ENCODE measurements around the gene FATE1. TPM values are rescaled to one million over a fixed set of nuclear protein-coding genes. Genes with fewer than 3 reads are reported as not detected.

The FATE1 gene
- total RNA-seq (10 to 100 TPM in 1 of 9 donors, 1 to 10 TPM in 1, under 1 TPM in 2, not detected in 5; 0.61 to 25.6 (median 1.2) TPM), polyA plus RNA-seq (under 1 TPM; 0.29 to 0.72 (median 0.40) TPM)
- long read RNA-seq, donor 1, transcript FATE1-201 (5 exons, 1,072 nt): major isoform, 11 of 11 reads
- long read RNA-seq, donor 1, partial matches to known transcripts: 0 of 11 reads
- long read RNA-seq, donor 1, other reads (novel, unspliced or antisense): 0 of 11 reads
- long read RNA-seq, donor 2, partial matches to known transcripts: 0 of 1 reads
- long read RNA-seq, donor 2, other reads (novel, unspliced or antisense): 0 of 1 reads
- long read RNA-seq, donor 3, partial matches to known transcripts: 0 of 3 reads
- long read RNA-seq, donor 3, other reads (novel, unspliced or antisense): 0 of 3 reads
- long read RNA-seq, donor 4: 0 reads
- long read RNA-seq, donor 5, partial matches to known transcripts: 1 of 1 reads
- long read RNA-seq, donor 5, other reads (novel, unspliced or antisense): 0 of 1 reads
- long read RNA-seq, donor 6, partial matches to known transcripts: 0 of 1 reads
- long read RNA-seq, donor 6, other reads (novel, unspliced or antisense): 0 of 1 reads
- long read RNA-seq, donor 7, partial matches to known transcripts: 0 of 1 reads
- long read RNA-seq, donor 7, other reads (novel, unspliced or antisense): 0 of 1 reads
- long read RNA-seq, donor 8, transcript FATE1-201 (5 exons, 1,072 nt): major isoform, 9 of 9 reads
- long read RNA-seq, donor 8, partial matches to known transcripts: 0 of 9 reads
- long read RNA-seq, donor 8, other reads (novel, unspliced or antisense): 0 of 9 reads
- long read RNA-seq, donor 9, transcript FATE1-201 (5 exons, 1,072 nt): major isoform, 8 of 8 reads
- long read RNA-seq, donor 9, partial matches to known transcripts: 0 of 8 reads
- long read RNA-seq, donor 9, other reads (novel, unspliced or antisense): 0 of 8 reads
- long read RNA-seq, donor 10, transcript FATE1-201 (5 exons, 1,072 nt): major isoform, 5 of 5 reads
- long read RNA-seq, donor 10, partial matches to known transcripts: 0 of 5 reads
- long read RNA-seq, donor 10, other reads (novel, unspliced or antisense): 0 of 5 reads

GRCh38 chrX:151715752-151716151 lies at the start of gene FATE1:
TSS of gene FATE1 (plus strand) at chrX:151716035. CDS start at chrX:151716120, 85 bp downstream.
- H3K9me3 ChIP-seq (replicated peaks in 1 of 3): no peaks in the 10 kb centered on the region
- H3K27me3 ChIP-seq: peaks cover 2% of the 10 kb centered on the region
- H3K36me3 ChIP-seq (replicated peaks in 1 of 2): no peaks in the 10 kb centered on the region
- DNase-seq: no peak
- WGBS, 4 donors: 54 to 73% (median 59%) methylated on average over 3 of the region's 3 CpGs
- no peak within 1 kb of the TSS for H3K27ac ChIP-seq
- TF ChIP-seq CTCF (IDR thresholded peaks at IDR 0.05) (no peak), POLR2A (IDR thresholded peaks at IDR 0.05) (no peak)
- no peak within 1 kb of the TSS for H3K4me3 ChIP-seq
- no peaks in the 10 kb centered on the region for H3K4me1 ChIP-seq (replicated peaks in 1 of 2)
- intact Hi-C loops (cut with DNase I): no loop called here

- H3K4me3 ChIP-seq: no peak overlapping the region
- no peak overlapping the region for H3K27ac ChIP-seq
- WGBS, 4 donors: 57 to 75% (median 64%) methylated on average over 4 to 6 of the region's 6 CpGs
- no peaks in the 10 kb centered on the region for H3K9me3 ChIP-seq (replicated peaks in 1 of 3)
- peaks cover 2% of the 10 kb centered on the region for H3K27me3 ChIP-seq
- H3K36me3 ChIP-seq (replicated peaks in 1 of 2): no peaks in the 10 kb centered on the region
- intact Hi-C loops (cut with DNase I): no loop called here
- no peak for DNase-seq
- H3K4me1 ChIP-seq (replicated peaks in 1 of 2): no peaks in the 10 kb centered on the region
- TF ChIP-seq POLR2A (IDR thresholded peaks at IDR 0.05) (no peak), CTCF (IDR thresholded peaks at IDR 0.05) (no peak)
Measured at GRCh38 chrX:151675121-151675746, 40.6 kb upstream of the FATE1 start.

GRCh38 chrX:151676196-151676595 lies 39.6 kb upstream of the FATE1 start:
- Histone ChIP-seq H3K27me3 (no peaks in the 10 kb centered on the region), H3K4me1 (replicated peaks in 1 of 2) (no peaks in the 10 kb centered on the region), H3K36me3 (replicated peaks in 1 of 2) (no peaks in the 10 kb centered on the region), H3K27ac (no peak overlapping the region), H3K9me3 (replicated peaks in 1 of 3) (no peaks in the 10 kb centered on the region), H3K4me3 (no peak overlapping the region)
- 52 to 79% (median 70%) methylated on average over 2 to 4 of the region's 4 CpGs for WGBS, 4 donors
- DNase-seq: no peak
- intact Hi-C loops (cut with DNase I): no loop called here
- TF ChIP-seq CTCF (IDR thresholded peaks at IDR 0.05) (no peak), POLR2A (IDR thresholded peaks at IDR 0.05) (no peak)

Data from adrenal gland (tissue), 19 donors.